Gastrocnemius medialis (tissue), 4 donors: ENCODE data around the gene BNIP5.

Experiments
- CTCF ChIP-seq, 5 experiments: fragments of 450-650 bp in 3 of 5; fragments of 200-600 bp in 2 of 5; sonication (generic) in 2 of 5; IDR thresholded peaks in 4 of 5; conservative IDR thresholded peaks in 1 of 5; 1 replicate in 4 of 5; 2 replicates in 1 of 5; pipeline ENCODE4 v1.5.1; 2016 to 2019; ENCODE audit warnings: antibody characterized with exemption in 5 of 5, mild to moderate bottlenecking in 3 of 5, moderate library complexity in 3 of 5
- POLR2A ChIP-seq, 2 donors: fragments of 450-650 bp; IDR thresholded peaks; one replicate each; pipeline ENCODE4 v1.6.1; 2017; ENCODE audit warnings: antibody characterized with exemption in 2 of 2, mild to moderate bottlenecking in 2 of 2, moderate library complexity in 2 of 2

DNA sequence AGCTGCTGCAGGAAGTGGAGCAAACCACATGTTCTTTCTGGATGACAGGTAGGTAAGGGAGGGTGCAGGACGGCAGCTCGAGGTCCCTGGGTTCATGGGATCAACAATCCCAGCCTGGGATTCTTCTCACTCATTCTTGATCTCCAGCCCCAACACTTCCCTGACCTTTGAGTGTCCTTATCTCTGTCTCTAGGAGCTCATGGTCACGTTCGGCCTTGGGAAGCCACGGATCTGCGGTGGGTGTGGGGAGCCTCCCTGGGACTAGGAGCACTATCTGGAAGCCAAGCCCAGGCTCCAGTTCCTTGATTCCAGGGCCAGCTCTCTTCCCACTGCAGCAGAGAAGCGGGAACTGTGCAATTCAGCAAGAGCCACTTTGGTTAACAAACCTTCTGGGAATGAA is 27.5 kb downstream of the BNIP5 start:
- no peak for TF ChIP-seq POLR2A (IDR thresholded peaks at IDR 0.05)
- no peak for TF ChIP-seq CTCF (IDR thresholded peaks at IDR 0.05 in 4 of 5, conservative IDR thresholded peaks at IDR 0.05 in 1 of 5)
